H9 (cell line): ENCODE data around the gene ESPNL. TPM values are rescaled to one million over a fixed set of nuclear protein-coding genes. Genes with fewer than 3 reads are reported as not detected.

Experiments
- DNase-seq: peaks from one replicate; pipeline ENCODE4 v3.0.0-alpha.2; 2017
- H2AFZ ChIP-seq: one replicate; pipeline ENCODE4 v1.6.1; 2013; ENCODE audit warnings: mild to moderate bottlenecking, low read length, control low read depth, moderate library complexity
- H2AK5ac ChIP-seq: 2 replicates; pipeline ENCODE4 v1.6.1; 2013; ENCODE audit warnings: low read length, control low read depth, mixed read lengths; ENCODE audit not compliant: insufficient read length
- H2BK120ac ChIP-seq: one replicate; pipeline ENCODE4 v1.6.1; 2013; ENCODE audit warnings: low read depth, mild to moderate bottlenecking, low read length, control low read depth, inconsistent platforms; ENCODE audit not compliant: poor library complexity, severe bottlenecking
- H2BK12ac ChIP-seq: 2 replicates; pipeline ENCODE4 v1.6.1; 2013; ENCODE audit warnings: low read length, control low read depth, mixed read lengths, low read depth; ENCODE audit not compliant: insufficient read length
- H2BK15ac ChIP-seq: 2 replicates; pipeline ENCODE4 v1.6.1; 2013; ENCODE audit warnings: low read depth, low read length, control low read depth
- H2BK20ac ChIP-seq: one replicate; pipeline ENCODE4 v1.6.1; 2013; ENCODE audit warnings: low read depth, mild to moderate bottlenecking, low read length, control low read depth, inconsistent platforms; ENCODE audit not compliant: poor library complexity, severe bottlenecking
- H2BK5ac ChIP-seq: 2 replicates; pipeline ENCODE4 v1.6.1; 2013; ENCODE audit warnings: low read length, control low read depth, mixed read lengths; ENCODE audit not compliant: insufficient read length
- H3K14ac ChIP-seq: 2 replicates; pipeline ENCODE4 v1.6.1; 2013; ENCODE audit warnings: low read length, control low read depth; ENCODE audit not compliant: insufficient read depth
- H3K18ac ChIP-seq: 2 replicates; pipeline ENCODE4 v1.6.1; 2013; ENCODE audit warnings: low read depth, mild to moderate bottlenecking, mixed read lengths, low read length, control low read depth; ENCODE audit not compliant: insufficient read length
- H3K23ac ChIP-seq: 2 replicates; pipeline ENCODE4 v1.6.1; 2013; ENCODE audit warnings: low read length, control low read depth, mixed read lengths, low read depth; ENCODE audit not compliant: insufficient read length
- H3K23me2 ChIP-seq: 2 replicates; pipeline ENCODE4 v1.6.1; 2013; ENCODE audit warnings: low read depth, mild to moderate bottlenecking, mixed read lengths, low read length, control low read depth; ENCODE audit not compliant: insufficient read length, poor library complexity, severe bottlenecking
- H3K27ac ChIP-seq: 2 replicates; pipeline ENCODE4 v1.5.1; 2013; ENCODE audit warnings: low read length, control low read depth, mixed read lengths, low read depth; ENCODE audit not compliant: insufficient read length
- H3K27me3 ChIP-seq: 2 replicates; pipeline ENCODE4 v1.6.1; 2013; ENCODE audit warnings: low read length, control low read depth, inconsistent platforms; ENCODE audit not compliant: insufficient read depth
- H3K4ac ChIP-seq: 2 replicates; pipeline ENCODE4 v1.6.1; 2013; ENCODE audit warnings: low read depth, mild to moderate bottlenecking, control low read depth, inconsistent platforms, low read length, moderate library complexity
- H3K4me1 ChIP-seq: 2 replicates; pipeline ENCODE4 v1.6.1; 2013; ENCODE audit warnings: low read length, control low read depth, inconsistent platforms; ENCODE audit not compliant: insufficient read depth
- H3K4me2 ChIP-seq: 2 replicates; pipeline ENCODE4 v1.6.1; 2013; ENCODE audit warnings: low read length, control low read depth, mixed read lengths; ENCODE audit not compliant: insufficient read length, insufficient read depth
- H3K56ac ChIP-seq: 2 replicates; pipeline ENCODE4 v1.6.1; 2013; ENCODE audit warnings: low read depth, mild to moderate bottlenecking, mixed read lengths, low read length, control low read depth; ENCODE audit not compliant: insufficient read length
- H3K79me1 ChIP-seq: 2 replicates; pipeline ENCODE4 v1.6.1; 2013; ENCODE audit warnings: low read depth, mild to moderate bottlenecking, moderate library complexity, low read length, control low read depth, inconsistent platforms; ENCODE audit not compliant: insufficient read depth, poor library complexity, severe bottlenecking
- H3K79me2 ChIP-seq: 2 replicates; pipeline ENCODE4 v1.6.1; 2013; ENCODE audit warnings: low read length, control low read depth, inconsistent platforms; ENCODE audit not compliant: insufficient read depth
- H3K9ac ChIP-seq: 2 replicates; pipeline ENCODE4 v1.6.1; 2013; ENCODE audit warnings: low read length, control low read depth, mixed read lengths; ENCODE audit not compliant: insufficient read length; ENCODE audit errors: extremely low read depth
- H3K9me3 ChIP-seq: one replicate; pipeline ENCODE4 v1.6.1; 2013; ENCODE audit warnings: low read depth, low read length, inconsistent platforms; ENCODE audit not compliant: control insufficient read depth
- H3T11ph ChIP-seq: one replicate; pipeline ENCODE4 v1.6.1; 2013; ENCODE audit warnings: mild to moderate bottlenecking, low read length, control low read depth, inconsistent platforms
- H4K20me1 ChIP-seq: one replicate; pipeline ENCODE4 v1.6.1; 2013; ENCODE audit not compliant: control insufficient read depth, insufficient read length, insufficient read depth
- H4K5ac ChIP-seq: 2 replicates; pipeline ENCODE4 v1.6.1; 2013; ENCODE audit warnings: low read depth, mild to moderate bottlenecking, mixed read lengths, low read length, control low read depth; ENCODE audit not compliant: insufficient read length
- H4K8ac ChIP-seq: replicated peaks from 2 replicates; pipeline ENCODE4 v1.6.1; 2013; ENCODE audit warnings: low read length, control low read depth, mixed read lengths, low read depth; ENCODE audit not compliant: insufficient read length
- H4K91ac ChIP-seq: 2 replicates; pipeline ENCODE4 v1.6.1; 2013; ENCODE audit warnings: low read depth, mild to moderate bottlenecking, moderate library complexity, mixed read lengths, low read length, control low read depth; ENCODE audit not compliant: insufficient read length
- H3K27ac Mint-ChIP-seq, 3 experiments: 2 replicates in 2 of 3; 3 replicates in 1 of 3; pipeline ENCODE4 v1.8.0; 2020 to 2021; ENCODE audit warnings: mixed read lengths in 3 of 3, mild to moderate bottlenecking in 1 of 3, moderate library complexity in 1 of 3
- H3K27me3 Mint-ChIP-seq: 2 replicates; pipeline ENCODE4 v1.8.0; 2021; ENCODE audit warnings: low read depth, mild to moderate bottlenecking, moderate library complexity, mixed read lengths
- H3K36me3 Mint-ChIP-seq, 3 experiments: 2 replicates in 2 of 3; 3 replicates in 1 of 3; pipeline ENCODE4 v1.8.0; 2020 to 2021; ENCODE audit warnings: low read depth in 3 of 3, mixed read lengths in 3 of 3; ENCODE audit not compliant: insufficient read depth in 1 of 3
- H3K4me1 Mint-ChIP-seq, 2 experiments: 2 replicates each; pipeline ENCODE4 v1.8.0; 2020; ENCODE audit warnings: mixed read lengths in 2 of 2
- H3K4me3 Mint-ChIP-seq, 2 experiments: 2 replicates in 1 of 2; 3 replicates in 1 of 2; pipeline ENCODE4 v1.8.0; 2020 to 2021; ENCODE audit warnings: mild to moderate bottlenecking in 2 of 2, mixed read lengths in 2 of 2, moderate library complexity in 1 of 2
- H3K9me3 Mint-ChIP-seq, 2 experiments: 2 replicates in 1 of 2; 3 replicates in 1 of 2; pipeline ENCODE4 v1.8.0; 2020; ENCODE audit warnings: mild to moderate bottlenecking in 2 of 2, mixed read lengths in 2 of 2, moderate library complexity in 1 of 2
- WGBS: extraction: QIAGEN DNeasy Blood & Tissue Kit; methylation state at CpG from one replicate; pipeline ENCODE4 v1.1.7; 2013; ENCODE audit warnings: missing lambda C conversion rate, low lambda C conversion rate, mixed read lengths; ENCODE audit not compliant: insufficient read length; ENCODE audit errors: extremely low coverage; 5-methylcytosine and 5-hydroxymethylcytosine counted together
- total RNA-seq: library from RNA; stranded (reverse); gene quantifications from 2 replicates; pipeline ENCODE4 v1.2.1, GENCODE V29; 2021
- TF ChIP-seq, protein P1 (sequence below): fragments of 200-600 bp; sonication (generic); conservative IDR thresholded peaks from 3 replicates; pipeline ENCODE4 v1.8.0; 2021; ENCODE audit warnings: antibody characterized with exemption, mild to moderate bottlenecking

Gene ESPNL
- total RNA-seq, 1 experiment from 2014 or later = 0.17 TPM

- no peak overlapping the region for H3K4me3 Mint-ChIP-seq
- TF ChIP-seq, protein P1, sequence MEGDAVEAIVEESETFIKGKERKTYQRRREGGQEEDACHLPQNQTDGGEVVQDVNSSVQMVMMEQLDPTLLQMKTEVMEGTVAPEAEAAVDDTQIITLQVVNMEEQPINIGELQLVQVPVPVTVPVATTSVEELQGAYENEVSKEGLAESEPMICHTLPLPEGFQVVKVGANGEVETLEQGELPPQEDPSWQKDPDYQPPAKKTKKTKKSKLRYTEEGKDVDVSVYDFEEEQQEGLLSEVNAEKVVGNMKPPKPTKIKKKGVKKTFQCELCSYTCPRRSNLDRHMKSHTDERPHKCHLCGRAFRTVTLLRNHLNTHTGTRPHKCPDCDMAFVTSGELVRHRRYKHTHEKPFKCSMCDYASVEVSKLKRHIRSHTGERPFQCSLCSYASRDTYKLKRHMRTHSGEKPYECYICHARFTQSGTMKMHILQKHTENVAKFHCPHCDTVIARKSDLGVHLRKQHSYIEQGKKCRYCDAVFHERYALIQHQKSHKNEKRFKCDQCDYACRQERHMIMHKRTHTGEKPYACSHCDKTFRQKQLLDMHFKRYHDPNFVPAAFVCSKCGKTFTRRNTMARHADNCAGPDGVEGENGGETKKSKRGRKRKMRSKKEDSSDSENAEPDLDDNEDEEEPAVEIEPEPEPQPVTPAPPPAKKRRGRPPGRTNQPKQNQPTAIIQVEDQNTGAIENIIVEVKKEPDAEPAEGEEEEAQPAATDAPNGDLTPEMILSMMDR = no peak
- no peaks in the 10 kb centered on the region for H3K79me1 ChIP-seq
These were observed 68.3 kb downstream of the ESPNL start for GRCh38 chr2:238168196-238169047.

More at GRCh38 chr2:238168196-238169047, 68.3 kb downstream of the ESPNL start:
- Histone ChIP-seq H3K9me3 (no peaks in the 10 kb centered on the region), H3K14ac (no peak overlapping the region), H2BK20ac (no peak overlapping the region), H3K56ac (no peak overlapping the region), H3K4me1 (no peaks in the 10 kb centered on the region), H2BK15ac (no peak overlapping the region), H3K23me2 (no peaks in the 10 kb centered on the region), H2AK5ac (no peak overlapping the region), H2BK5ac (no peak overlapping the region), H3T11ph (no peak overlapping the region), H4K5ac (no peak overlapping the region), H3K27ac (no peak overlapping the region), H4K8ac (no peak overlapping the region), H2BK120ac (no peak overlapping the region), H2AFZ (no peak overlapping the region), H3K4ac (no peak overlapping the region), H4K20me1 (no peaks in the 10 kb centered on the region), H2BK12ac (no peak overlapping the region), H3K79me2 (no peaks in the 10 kb centered on the region), H3K18ac (no peak overlapping the region), H4K91ac (no peak overlapping the region), H3K23ac (no peak overlapping the region), H3K4me2 (no peak overlapping the region), H3K9ac (no peak overlapping the region), H3K27me3 (peaks cover 3% of the 10 kb centered on the region; the same call in 1 of the 2 replicates)
- Mint-ChIP-seq H3K27me3 (peaks cover 20% of the 10 kb centered on the region), H3K4me1 (no peaks in the 10 kb centered on the region), H3K27ac (no peak overlapping the region), H3K36me3 (peaks cover 16 to 40% (median 32%) of the 10 kb centered on the region in 3 experiments), H3K9me3 (peaks cover 0 to 4% of the 10 kb centered on the region in 2 experiments; a peak in 1 of 5 replicates)
- WGBS = no CpG with 5 or more reads among the region's 13 CpGs
- no peak for DNase-seq
